ENCODE results near the gene EEFSEC.

DNA sequence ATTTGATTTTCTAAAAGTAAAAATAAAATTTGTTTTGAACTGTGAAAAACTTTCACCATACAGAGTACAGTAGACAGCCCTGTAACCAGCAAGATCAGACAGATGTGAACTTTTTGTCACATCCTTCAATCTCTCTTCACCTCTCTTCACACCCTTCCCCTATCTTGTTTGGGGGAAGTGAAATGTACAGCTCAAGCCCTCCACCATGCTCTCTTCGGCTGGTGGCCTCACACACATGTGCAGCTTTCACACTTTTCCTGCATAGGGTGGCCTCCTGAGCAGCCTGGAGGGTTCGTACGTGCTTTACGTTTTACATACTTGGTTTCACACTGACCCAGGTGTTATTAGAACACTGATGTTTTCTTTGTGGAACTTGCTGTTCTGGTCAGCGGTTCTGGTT, 227.0 kb downstream of the EEFSEC start:
- no peak for TF ChIP-seq POLR2A (IDR thresholded peaks at IDR 0.05)
- TF ChIP-seq, protein P1, sequence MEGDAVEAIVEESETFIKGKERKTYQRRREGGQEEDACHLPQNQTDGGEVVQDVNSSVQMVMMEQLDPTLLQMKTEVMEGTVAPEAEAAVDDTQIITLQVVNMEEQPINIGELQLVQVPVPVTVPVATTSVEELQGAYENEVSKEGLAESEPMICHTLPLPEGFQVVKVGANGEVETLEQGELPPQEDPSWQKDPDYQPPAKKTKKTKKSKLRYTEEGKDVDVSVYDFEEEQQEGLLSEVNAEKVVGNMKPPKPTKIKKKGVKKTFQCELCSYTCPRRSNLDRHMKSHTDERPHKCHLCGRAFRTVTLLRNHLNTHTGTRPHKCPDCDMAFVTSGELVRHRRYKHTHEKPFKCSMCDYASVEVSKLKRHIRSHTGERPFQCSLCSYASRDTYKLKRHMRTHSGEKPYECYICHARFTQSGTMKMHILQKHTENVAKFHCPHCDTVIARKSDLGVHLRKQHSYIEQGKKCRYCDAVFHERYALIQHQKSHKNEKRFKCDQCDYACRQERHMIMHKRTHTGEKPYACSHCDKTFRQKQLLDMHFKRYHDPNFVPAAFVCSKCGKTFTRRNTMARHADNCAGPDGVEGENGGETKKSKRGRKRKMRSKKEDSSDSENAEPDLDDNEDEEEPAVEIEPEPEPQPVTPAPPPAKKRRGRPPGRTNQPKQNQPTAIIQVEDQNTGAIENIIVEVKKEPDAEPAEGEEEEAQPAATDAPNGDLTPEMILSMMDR (IDR thresholded peaks at IDR 0.05): no peak
- TF ChIP-seq POLR2AphosphoS5 (IDR thresholded peaks at IDR 0.05; ENCODE audit: insufficient read depth in 1 of 2, low read depth in 1 of 2): no peak
